NCI-H1092 (cell line): ENCODE data around the gene RNLS.
"Not testable (repeated sequence)": the region's sequence is repeated elsewhere in the genome, so short reads cannot be mapped to it uniquely, and the experiment has no call there.

Experiments used
- DNase-seq: peaks from one replicate; lab custom pipeline; 2025; lab: John Stamatoyannopoulos, UW

Gene RNLS

DNA sequence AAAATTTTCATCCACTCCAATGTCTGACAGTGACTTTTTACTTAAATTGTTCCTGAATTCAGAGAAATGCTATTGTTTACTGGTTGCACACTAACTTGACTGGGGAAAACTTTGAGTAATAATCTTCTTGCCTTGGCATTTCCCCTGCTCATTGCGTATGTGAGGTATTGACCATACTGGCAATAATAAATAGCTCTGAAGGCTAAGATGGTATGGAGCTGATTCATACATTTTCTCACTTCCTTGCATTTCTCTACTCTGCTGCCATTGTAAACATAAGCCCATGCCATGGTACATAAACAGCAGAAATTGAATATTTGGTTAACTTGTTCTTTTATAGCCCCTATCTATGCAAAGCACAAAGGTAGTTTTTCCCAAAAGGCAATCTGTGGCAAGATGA lies 290.0 kb downstream of the RNLS start:
- no peak for DNase-seq

DNA sequence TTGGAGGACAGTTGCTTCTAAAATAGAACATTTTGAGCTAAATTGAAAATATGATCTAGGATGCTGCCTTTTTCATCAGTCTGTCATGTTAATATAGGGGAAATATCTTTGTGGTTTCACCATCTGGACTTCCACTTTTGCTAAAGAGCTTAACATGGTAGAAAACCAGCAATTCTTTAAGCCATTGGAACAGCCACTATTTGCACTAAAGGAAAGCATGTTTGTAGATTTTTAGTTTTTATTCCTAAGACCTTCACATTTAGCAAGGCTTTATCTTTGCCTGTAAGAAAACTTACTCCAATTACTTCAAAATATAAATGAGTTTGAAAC lies 291.0 kb downstream of the RNLS start:
- no peak for DNase-seq

DNA sequence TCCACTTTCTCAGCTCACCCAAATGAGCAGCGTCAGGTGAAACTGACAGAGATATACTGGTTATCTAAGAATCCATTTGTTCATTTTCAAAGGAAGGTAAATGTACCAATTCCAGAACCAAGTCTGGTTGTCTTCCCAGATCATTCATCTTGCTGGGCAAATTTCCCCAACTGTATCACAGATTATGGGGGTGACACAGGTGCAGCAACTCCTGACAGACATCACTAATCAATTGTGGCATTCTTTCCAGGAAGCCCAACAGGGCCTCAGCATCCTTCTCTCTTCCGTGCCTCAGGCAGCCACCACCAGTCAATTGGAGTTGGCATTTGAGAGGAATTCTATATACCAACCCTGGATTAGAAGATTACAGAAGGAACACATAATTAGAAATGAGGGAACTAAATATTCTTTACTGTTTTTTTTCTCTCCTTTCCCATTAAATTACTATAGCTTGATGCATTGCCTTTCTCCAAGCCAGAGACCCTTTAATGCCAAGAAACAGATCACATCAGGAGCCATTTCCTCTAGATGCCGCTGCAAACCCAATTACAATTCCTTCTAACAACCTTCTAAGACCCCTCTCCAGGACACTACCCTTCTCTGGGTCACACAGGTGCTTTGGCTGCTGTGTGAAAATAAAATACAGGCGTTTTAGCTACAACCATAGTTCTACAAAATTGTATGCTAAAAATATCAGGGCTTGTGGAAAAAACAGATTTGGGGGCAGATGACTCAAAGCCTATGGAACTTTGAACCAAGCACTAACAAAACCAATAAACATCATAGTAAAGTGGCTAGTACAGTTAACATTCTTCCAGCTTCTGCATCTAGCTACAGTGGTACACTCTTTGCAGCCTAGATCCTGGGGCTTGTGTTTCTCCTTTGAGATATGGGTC lies 291.6 kb downstream of the RNLS start:
- DNase-seq, result no peak

DNA sequence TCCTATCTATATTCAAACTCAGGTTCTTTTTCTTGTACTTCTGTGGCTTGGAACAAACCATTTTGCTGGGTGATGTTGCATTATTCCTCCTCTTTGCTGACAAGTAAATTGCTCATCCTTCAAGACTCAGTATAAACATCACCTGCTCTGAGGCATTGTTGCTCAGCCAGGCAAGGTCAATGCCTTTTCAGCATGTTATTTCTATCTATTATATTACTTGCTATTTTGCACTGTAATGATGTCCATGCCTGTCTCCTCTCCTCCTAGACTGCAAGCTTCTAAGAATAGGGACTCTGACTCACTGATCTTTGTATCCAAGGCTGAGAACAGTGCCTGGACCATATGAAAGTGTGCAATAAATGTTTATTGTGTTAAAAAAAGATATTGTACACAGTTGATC lies 293.8 kb downstream of the RNLS start:
- no peak for DNase-seq

DNA sequence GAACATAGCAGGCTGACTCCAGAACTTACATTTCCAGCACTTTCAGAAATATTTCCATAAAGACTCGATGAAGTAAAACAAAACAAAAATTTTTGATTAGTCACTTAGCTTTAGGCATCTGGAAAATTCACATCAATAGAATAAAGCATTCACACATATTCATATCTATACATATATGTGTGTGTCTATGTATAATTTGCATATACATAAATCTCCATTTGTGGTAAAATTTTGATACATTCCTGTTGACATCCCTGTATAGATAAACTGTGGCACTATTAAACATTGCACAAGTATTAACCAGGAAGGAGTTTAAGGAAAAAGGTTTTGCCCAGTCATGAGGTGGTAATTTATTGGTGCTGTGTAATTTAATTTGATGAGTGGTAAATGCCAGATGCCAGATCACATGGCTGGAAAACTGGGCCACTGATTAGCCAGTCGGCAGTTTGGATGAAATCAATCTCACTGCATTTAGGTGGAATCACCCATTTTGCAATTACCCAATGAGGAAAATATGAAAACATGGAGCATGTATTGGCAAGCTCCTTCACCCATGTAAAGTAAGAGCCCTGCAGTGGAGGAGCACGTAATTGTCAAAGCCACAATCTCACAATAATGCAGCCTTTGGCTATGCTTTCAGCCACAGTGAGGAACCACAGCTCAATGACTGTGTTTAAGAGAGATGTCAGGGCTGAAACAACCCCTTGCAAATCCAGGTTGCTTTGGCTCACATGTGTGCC lies 294.6 kb downstream of the RNLS start:
- no peak for DNase-seq

DNA sequence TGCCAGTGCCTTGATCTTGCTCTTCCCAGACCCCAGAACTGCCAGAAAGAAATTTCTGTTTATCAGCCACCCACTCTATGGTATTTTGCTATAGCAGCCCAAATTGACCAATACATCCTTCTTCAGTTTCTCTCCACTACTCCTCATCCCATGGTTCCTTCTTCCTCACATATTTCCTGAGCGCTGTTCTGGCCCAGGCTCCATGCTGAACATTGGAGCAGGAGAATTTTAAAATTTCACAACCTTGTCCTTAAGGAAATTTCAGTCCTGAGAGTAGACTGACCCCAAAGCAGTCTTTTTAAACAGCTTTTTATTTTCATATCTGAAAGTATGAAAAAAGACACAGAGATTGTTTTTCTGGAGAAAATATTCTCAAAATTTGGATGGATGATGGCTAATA lies 297.1 kb downstream of the RNLS start:
- DNase-seq, result no peak

DNA sequence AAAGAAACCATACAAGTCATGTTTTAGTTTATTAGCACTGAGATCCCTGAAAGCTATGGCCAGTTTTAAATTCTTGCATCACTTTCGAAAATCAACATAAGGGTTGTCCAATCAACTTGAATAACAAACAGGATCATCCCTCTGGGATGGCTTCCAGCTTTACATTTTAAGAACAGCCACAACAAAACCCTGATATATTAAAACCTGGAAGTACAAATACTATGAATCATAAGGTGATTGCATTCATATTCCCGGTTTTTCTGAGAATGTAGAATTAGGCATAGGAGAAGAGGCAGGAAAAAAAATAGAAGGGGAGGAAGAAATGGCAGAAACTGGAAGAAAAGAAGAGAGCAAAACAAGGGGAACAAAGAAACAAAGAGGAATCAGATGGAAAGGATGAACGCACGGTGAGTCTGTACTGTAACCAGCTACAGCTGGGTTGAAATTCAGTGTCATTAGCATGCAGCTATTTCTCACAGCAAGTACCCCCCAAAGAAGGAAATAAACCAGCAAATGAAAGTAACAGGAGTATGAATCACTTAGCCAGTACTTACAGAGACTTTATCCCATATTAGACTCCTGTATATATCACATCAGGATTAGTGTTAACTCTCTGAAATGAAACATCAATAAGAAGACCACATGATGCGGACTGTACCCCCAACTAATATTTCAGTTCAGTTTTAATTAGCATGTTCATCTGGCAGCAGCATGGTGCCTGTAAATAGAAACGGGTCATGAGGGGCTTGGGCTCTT lies 301.3 kb downstream of the RNLS start:
- DNase-seq, result no peak

DNA sequence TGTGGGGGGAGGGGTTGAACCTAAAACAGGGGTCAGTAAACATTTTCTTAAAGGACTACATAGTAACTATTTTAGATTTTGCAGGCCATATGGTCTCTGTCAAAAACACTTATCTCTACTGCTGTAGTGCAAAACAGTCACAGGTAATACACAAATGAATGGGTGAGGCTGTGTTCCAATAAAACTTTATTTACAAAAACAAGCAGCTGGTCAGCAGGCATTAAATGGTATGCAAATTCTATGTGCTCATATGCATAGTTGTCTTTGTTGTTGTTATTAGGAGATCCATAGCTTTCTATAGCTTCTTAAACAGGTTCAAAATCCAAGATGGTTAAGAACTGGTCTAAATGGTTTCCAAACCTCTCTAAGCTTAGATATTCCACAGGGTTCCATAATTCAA lies 302.6 kb downstream of the RNLS start:
- no peak for DNase-seq

DNA sequence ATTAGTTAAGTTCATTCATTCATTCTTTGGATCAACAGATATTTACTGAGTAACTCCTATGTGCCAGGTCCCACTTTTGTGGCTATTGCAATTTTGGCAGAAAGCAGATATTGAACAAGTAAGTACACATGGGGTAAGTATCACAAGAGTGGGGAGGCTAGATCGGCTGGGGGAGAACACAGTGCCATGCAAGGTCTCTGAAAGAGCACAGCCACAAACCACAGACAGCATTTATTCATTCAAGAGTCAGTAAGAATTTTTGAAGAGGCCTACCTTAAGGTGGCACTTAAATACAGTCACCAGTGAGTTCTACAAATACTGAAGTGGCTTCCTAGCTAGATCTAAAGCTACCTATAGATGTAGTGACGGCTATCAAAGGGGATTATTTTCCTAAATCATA lies 304.2 kb downstream of the RNLS start:
- no peak for DNase-seq

DNA sequence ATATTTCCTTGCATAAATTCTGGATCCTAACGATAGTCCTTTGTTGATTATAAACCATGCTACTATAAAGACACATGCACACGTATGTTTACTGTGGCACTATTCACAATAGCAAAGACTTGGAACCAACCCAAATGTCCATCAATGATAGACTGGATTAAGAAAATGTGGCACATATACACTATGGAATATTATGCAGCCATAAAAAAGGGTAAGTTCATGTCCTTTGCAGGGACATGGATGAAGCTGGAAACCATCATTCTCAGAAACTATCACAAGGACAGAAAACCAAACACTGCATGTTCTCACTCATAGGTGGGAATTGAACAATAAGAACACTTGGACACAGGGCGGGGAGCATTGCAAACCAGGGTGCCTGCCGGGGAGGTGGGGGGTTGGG lies 306.2 kb downstream of the RNLS start:
- DNase-seq, result not testable (repeated sequence)

DNA sequence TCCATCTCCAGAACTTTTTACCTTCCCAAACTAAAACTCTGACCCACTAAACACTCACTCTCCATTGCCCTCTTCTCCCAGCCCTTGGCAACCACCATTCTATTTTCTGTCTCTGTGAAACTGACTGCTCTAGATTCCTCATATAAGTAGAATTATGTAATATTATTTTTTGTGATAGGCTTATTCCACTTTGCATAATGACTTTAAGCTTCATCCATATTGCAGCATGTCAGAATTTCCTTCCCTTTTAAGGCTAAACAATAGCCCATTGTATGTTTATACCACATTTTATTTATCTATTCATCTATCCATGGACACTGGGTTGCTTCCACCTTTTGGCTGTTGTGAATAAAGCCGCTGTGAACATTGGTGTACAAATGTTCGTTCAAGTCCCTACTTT lies 308.8 kb downstream of the RNLS start:
- no peak for DNase-seq

DNA sequence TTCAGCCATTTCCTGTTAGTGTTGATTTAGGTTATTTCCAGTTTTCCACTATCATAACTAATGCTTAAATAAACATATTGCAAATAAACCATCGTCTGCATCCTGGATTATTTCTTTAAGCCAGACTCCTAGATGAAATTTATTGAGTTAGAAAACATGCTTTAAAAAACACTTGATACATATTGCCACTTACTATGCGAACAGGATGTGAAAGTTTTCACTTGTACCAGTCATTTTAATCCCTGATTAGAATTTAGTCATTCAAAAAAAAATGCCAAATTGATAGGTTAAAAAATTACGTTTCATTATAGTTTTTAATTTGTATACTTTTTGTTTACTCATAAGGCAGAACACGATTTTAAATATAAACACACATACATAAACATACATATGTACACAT lies 309.6 kb downstream of the RNLS start:
- DNase-seq, result no peak

DNA sequence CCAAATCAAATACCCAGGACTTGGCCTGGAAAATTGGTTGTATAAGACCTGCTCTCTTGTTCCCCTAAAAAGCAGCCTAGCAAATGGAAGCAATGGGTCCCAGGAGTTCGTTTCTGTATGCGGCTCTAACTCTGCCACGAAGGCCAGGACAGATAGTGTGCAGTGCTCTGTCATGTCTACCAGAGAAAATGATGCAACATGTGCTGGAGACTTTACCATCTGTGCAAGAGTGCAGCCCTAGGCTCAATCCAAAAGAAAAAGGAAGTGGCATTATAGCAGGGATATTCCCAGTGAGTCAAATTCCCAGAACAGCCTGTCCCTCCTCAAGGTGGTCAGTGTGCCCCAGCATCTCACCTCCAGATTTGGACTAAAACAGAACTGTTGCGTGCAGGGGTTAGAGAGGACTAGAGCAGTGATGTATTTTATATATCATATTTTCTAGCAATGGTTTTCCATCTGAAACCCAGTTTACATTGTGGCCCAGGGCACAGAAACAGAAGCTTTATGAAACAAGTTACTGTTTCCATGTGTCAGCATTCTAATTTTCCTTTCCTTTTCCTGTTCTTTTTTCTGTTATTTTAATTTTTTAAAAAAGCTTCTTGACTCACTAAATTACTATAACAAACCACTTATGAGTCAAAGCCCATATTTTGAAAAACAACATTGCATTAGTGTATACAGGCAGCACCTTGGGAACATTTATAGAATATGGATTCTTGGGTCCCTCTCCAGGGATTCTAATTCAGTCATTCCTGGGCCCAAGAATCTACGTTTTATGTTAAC lies 311.2 kb downstream of the RNLS start:
- DNase-seq, result no peak

DNA sequence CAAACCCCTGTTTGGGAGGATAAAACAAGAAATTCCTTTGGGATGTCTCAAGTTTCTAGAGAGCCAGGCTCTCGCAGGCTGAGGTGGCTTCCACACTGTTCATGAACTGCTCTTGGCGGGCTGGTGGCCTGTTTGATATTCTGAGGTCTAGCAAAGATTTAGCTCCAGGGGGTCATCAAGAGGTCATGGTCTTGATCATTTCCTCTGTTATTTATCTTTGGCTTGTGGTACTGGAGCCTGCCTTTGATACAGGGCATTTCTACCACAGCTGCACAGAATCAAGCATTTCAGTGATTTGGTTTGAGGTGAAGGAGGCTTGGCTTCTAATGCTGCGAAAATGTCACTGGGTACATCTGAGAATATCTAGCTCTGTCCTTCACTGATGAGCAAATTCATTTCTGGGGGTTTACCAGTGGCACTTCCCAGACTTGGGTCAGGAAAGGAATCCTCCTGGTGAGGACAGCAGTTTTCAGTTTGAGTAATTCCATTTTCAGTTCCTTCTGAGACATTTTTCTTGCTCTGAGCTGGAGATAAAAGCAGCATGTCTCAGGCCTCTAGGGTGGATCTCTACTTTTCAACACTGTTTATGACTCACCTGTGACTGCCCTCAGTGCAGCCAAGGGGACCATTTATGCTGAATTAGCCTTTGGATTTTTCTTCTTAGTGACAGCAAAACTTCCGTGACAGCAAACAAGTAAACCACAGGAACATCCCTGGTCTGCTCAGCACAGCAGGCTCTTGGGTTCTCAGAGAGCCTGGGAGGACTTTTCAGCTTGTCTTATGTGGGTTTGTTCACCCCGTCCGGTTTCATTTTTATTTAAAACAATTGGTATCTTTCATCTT lies 312.0 kb downstream of the RNLS start:
- no peak for DNase-seq

DNA sequence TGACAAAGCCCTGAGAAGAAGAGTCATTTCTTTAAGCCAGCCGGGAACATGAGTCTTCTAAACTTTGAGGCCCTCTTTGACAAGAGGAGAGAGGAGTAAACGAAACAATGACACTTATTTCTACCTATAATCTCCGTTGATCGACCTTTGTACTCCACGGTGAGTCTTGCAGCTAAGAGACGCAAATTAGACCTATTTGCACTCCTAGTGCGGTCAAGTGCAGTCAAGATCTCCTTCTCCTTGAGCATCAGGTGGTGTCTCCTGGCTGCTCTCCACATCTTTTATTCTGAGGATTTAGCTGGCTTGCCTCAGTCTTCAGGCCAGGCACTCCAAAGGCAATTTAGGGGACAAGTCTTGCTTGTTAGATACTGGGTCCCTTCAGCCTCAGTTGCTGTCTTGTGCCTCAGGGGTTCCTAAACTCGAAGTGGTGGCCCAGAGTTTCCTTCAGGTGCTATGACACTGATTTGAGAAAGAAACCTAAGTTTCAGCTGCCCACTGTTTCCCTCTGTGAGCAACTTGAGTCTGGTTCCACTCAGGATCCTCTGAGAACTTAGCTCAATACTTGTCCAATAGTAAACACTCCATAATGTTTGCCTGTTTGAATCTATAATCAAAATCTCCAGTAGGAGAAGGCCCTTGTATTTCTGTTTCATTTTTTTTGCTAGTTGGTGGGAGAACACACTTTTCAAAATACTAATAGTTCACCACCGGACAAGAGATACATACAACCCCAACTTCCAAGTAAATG lies 312.9 kb downstream of the RNLS start:
- DNase-seq, result no peak

DNA sequence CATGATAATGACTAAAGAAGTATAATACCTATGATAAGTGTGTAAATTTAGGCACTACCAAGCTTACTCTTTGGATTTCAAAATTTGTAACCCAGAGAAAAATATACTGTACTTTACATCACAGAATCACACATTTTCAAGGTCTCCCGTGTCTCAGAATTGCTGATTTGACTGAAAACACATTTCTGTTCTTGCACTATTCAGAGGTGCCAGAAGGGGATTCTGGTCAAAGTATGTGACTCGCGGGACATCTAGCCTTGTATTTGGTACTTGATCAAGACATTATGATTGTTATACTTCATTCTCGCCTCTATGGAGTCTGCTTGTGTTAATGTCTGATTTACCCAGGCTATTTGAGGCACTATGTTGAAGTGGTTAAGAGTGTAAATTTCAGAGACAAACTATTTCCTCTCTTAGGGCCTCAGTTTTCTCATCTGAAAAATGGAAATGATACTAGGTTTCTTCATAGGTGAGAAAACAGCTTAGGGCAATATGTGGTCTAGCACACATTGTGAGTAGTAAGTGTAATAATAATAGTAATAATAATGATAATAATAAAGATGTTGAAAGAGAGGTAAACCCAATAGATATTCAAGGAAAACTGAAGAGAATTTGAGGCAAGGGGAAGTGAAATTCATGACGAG lies 320.4 kb downstream of the RNLS start:
- no peak for DNase-seq

DNA sequence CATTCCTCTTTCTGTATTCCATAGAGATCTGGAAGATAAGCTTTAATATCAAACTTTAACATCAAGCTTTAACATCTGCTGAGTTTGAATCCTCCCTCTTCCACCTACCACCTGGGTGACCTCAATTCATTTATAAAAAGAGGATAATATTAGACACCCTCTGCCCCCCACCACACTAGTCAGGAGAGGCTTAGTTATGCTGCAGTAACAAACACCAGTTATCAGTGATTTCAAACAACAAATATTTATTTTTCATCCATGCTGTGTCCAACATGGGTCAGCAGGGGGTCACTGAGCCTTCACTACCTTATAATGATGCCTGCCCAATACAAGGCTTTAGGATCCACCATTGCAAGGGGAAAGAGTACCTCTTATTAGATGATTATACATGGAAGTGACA lies 322.0 kb downstream of the RNLS start:
- DNase-seq, result no peak

DNA sequence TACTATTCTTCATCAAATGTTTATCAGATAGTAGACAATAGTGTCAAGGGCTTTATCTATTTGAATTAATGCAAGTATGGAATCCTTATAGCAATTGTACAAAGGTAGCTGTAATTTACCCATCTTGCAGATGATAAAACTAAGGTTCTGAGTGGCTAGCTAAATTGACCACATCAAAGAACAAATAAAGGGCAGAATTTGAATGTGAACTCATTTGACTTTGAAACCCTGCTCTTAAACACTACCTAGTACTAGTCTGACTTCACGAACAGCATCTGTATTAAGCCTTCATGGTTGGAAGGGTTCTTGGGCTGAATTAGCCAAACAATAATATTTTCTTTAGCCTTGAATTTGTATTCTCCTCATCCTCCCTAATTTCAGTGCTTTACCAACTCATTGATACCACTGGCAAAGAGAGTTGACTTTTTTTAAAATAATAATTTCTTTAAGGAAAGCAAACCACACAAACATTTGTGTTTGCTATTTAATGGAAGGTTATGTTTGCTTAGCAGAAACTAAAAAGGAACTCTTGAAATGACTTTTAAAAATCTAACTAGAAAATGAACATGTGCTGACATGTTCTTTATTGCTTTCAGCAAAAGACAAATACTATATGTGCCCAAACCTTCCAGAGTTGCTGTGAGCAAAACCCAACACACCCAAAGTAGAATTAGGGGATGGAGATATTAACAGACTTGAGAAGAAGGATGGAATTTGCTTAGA lies 322.6 kb downstream of the RNLS start:
- DNase-seq, result no peak

DNA sequence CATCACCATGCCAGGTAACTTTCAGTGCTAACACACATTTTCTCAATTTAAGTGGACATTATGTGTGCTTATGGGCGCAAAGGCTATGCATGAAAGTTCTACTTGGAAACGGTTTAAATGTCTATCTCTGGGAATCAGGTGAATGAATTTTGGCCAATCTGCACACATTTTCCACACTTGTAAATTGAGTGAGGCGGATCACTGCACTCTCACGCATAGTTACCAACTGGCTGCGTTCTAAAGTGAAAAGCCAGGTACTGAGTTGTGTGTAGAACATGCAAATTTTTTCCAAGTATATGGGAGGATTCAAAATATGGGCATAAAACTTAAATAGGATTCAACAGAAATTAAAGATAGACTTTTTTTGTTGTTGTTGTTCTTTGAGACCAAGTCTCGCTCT lies 323.7 kb downstream of the RNLS start:
- no peak for DNase-seq
